CD14-positive monocyte (primary cell): Measurements from ENCODE around the gene CLC. TPM values are rescaled to one million over a fixed set of nuclear protein-coding genes. Genes with fewer than 3 reads are reported as not detected.
A peak's percentile ranks its signal among the peaks of the same experiment; 100 is the strongest.

Experiments
- DNase-seq, 3 donors: peaks; one replicate each; pipeline ENCODE4 v3.0.0-alpha.2; 2011 to 2022
- H2AFZ ChIP-seq: 2 replicates; pipeline ENCODE4 v1.6.0; 2012; ENCODE audit warnings: mild to moderate bottlenecking, low read depth, low read length, inconsistent platforms; ENCODE audit not compliant: insufficient read depth, poor library complexity, severe bottlenecking
- H3K27ac ChIP-seq, 2 donors: 1 replicate in 1 of 2; 2 replicates in 1 of 2; pipeline ENCODE4 v1.5.1; 2012 to 2013; ENCODE audit warnings: low read length in 2 of 2, control low read depth in 1 of 2, inconsistent platforms in 1 of 2, low read depth in 1 of 2, mild to moderate bottlenecking in 1 of 2
- H3K27me3 ChIP-seq, 2 donors: one replicate each; pipeline versions ENCODE4 v1.6.0 to v1.6.1; 2011 to 2013; ENCODE audit warnings: low read length in 2 of 2; ENCODE audit not compliant: control insufficient read depth in 2 of 2, insufficient read depth in 2 of 2
- H3K36me3 ChIP-seq, 2 donors: replicated peaks in 1 of 2; 1 replicate in 1 of 2; 2 replicates in 1 of 2; pipeline versions ENCODE4 v1.5.1 to v1.6.1; 2012 to 2013; ENCODE audit warnings: low read length in 2 of 2, control low read depth in 1 of 2, inconsistent platforms in 1 of 2, mild to moderate bottlenecking in 1 of 2; ENCODE audit not compliant: insufficient read depth in 2 of 2, control insufficient read depth in 1 of 2
- H3K4me1 ChIP-seq, 2 donors: 1 replicate in 1 of 2; 2 replicates in 1 of 2; pipeline versions ENCODE4 v1.5.1 to v1.6.1; 2012 to 2013; ENCODE audit warnings: low read length in 2 of 2, control low read depth in 1 of 2, inconsistent platforms in 1 of 2, mild to moderate bottlenecking in 1 of 2, moderate library complexity in 1 of 2; ENCODE audit not compliant: insufficient read depth in 2 of 2, control insufficient read depth in 1 of 2
- H3K4me2 ChIP-seq: replicated peaks from 2 replicates; pipeline ENCODE3; 2012; ENCODE audit warnings: low read length, moderate library complexity, mild to moderate bottlenecking; ENCODE audit not compliant: poor library complexity, severe bottlenecking; ENCODE audit errors: extremely low read depth
- H3K4me3 ChIP-seq, 3 experiments: fragments of 200-600 bp in 1 of 3; sonication (generic) in 1 of 3; replicated peaks in 1 of 3; 1 replicate in 2 of 3; 2 replicates in 1 of 3; pipeline ENCODE4 v1.5.1; 2011 to 2013; ENCODE audit warnings: low read length in 3 of 3, mild to moderate bottlenecking in 3 of 3, control low read depth in 2 of 3, low read depth in 2 of 3, inconsistent platforms in 1 of 3, moderate library complexity in 1 of 3
- H3K79me2 ChIP-seq: 2 replicates; pipeline ENCODE4 v1.6.0; 2012; ENCODE audit warnings: mild to moderate bottlenecking, control low read depth, inconsistent platforms, low read length, moderate library complexity; ENCODE audit not compliant: insufficient read depth
- H3K9ac ChIP-seq: 2 replicates; pipeline ENCODE4 v1.6.0; 2017; ENCODE audit warnings: low read length, mild to moderate bottlenecking; ENCODE audit not compliant: insufficient read depth, poor library complexity, severe bottlenecking
- H3K9me3 ChIP-seq, 2 donors: replicated peaks in 1 of 2; 1 replicate in 1 of 2; 2 replicates in 1 of 2; pipeline versions ENCODE4 v1.5.1 to v1.6.1; 2012 to 2013; ENCODE audit warnings: low read length in 2 of 2, control low read depth in 1 of 2; ENCODE audit not compliant: control insufficient read depth in 1 of 2, insufficient read depth in 1 of 2
- H4K20me1 ChIP-seq: 2 replicates; pipeline ENCODE4 v1.6.0; 2012; ENCODE audit warnings: mild to moderate bottlenecking, low read length, control low read depth, moderate library complexity; ENCODE audit not compliant: insufficient read depth
- H3K27ac Mint-ChIP-seq, 7 donors: one replicate each; pipeline ENCODE4 v1.8.0; 2020; ENCODE audit warnings: mild to moderate bottlenecking in 7 of 7, mixed read lengths in 7 of 7, moderate library complexity in 6 of 7, inconsistent platforms in 2 of 7
- H3K27me3 Mint-ChIP-seq, 3 donors: one replicate each; pipeline ENCODE4 v1.8.0; 2021 to 2022; ENCODE audit warnings: low read depth in 3 of 3, mild to moderate bottlenecking in 3 of 3, mixed read lengths in 3 of 3, moderate library complexity in 3 of 3, inconsistent platforms in 1 of 3
- H3K36me3 Mint-ChIP-seq, 2 donors: one replicate each; pipeline ENCODE4 v1.8.0; 2020; ENCODE audit warnings: mixed read lengths in 2 of 2, inconsistent platforms in 1 of 2, mild to moderate bottlenecking in 1 of 2
- H3K4me1 Mint-ChIP-seq: one replicate; pipeline ENCODE4 v1.8.0; 2020; ENCODE audit warnings: mild to moderate bottlenecking, mixed read lengths
- H3K4me3 Mint-ChIP-seq, 2 donors: one replicate each; pipeline ENCODE4 v1.8.0; 2020; ENCODE audit warnings: mild to moderate bottlenecking in 2 of 2, mixed read lengths in 2 of 2, moderate library complexity in 1 of 2
- H3K9me3 Mint-ChIP-seq, 7 donors: one replicate each; pipeline ENCODE4 v1.8.0; 2020 to 2022; ENCODE audit warnings: mixed read lengths in 7 of 7, mild to moderate bottlenecking in 6 of 7, moderate library complexity in 6 of 7, inconsistent platforms in 2 of 7
- CTCF ChIP-seq: fragments of 200-600 bp; IDR thresholded peaks from one replicate; pipeline ENCODE4 v1.8.0; 2022; ENCODE audit warnings: antibody characterized with exemption, mild to moderate bottlenecking
- whole genome bisulfite sequencing: methylation state at CpG from one replicate; pipeline ENCODE4 v1.1.5; 2013; ENCODE audit warnings: missing lambda C conversion rate; ENCODE audit not compliant: insufficient coverage; 5-methylcytosine and 5-hydroxymethylcytosine counted together
- intact Hi-C, 2 donors: fragments of 100-400 bp; cut with micrococcal nuclease; formaldehyde crosslinking; loops; one replicate each; pipeline versions ENCODE4 v1.15.0 to v1.15.1; 2023
- polyA plus RNA-seq, 3 donors: library from polyadenylated mRNA; depleted of rRNA in 1 of 3; unstranded in 2 of 3; stranded (reverse) in 1 of 3; fragments of 300-500 nt in 2 of 3; fragments of >200 nt in 1 of 3; fragmentation: Illumina TruSeq in 2 of 3; gene quantifications; 1 replicate in 2 of 3; 2 replicates in 1 of 3; pipeline ENCODE4 v1.2.3, GENCODE V29; 2012 to 2021

The CLC gene
- polyA plus RNA-seq, 3 donors: 0.82 to 1.9 TPM; not detected in 1

DNA sequence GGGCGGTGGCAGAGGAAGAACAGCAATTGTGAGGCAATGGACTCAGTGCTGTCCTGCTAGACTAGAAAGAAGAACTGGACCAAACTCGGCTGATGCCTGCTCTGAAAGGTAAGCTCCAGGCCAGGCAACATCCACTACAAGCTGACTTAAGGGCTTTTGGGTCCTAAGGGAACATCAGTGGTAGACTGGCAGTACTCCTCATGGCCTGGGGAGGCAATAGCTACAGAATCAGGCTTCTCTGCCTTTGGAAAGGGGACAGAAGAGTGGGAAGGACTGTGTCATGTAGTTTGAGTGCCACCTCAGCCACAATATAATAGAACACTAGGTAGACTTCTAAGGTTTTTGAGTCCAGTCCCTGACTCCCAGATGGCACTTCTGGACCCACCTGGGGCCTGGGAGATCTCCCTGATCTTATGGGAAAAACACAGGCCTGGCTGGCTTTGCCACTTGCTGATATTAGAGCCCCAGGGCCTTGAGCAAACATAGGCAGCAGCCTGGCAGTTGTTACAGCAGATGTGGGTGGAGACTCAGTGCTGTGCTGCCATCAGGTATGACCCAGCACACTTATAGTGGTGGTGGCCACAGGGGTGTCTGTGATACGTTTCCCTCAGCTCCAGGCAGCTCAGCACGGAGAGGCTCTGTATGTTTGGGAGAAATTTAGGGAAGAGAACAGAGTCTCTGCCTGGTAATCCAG, 9.2 kb upstream of the CLC start:
- 68% methylated on average over 2 of the region's 4 CpGs for WGBS
- Mint-ChIP-seq H3K4me1 (peaks cover 6% of the 10 kb centered on the region), H3K36me3 (no peaks in the 10 kb centered on the region), H3K4me3 (no peak overlapping the region), H3K27ac (no peak overlapping the region), H3K9me3 (no peaks in the 10 kb centered on the region), H3K27me3 (peaks cover 2 to 15% (median 10%) of the 10 kb centered on the region in 3 donors)
- H3K27ac ChIP-seq: no peak overlapping the region
- H3K4me3 ChIP-seq: no peak overlapping the region
- no peaks in the 10 kb centered on the region for H3K4me1 ChIP-seq
- no peak overlapping the region for H3K4me2 ChIP-seq
- H3K27me3 ChIP-seq: no peaks in the 10 kb centered on the region
- no peaks in the 10 kb centered on the region for H3K79me2 ChIP-seq
- no peaks in the 10 kb centered on the region for H3K36me3 ChIP-seq
- H4K20me1 ChIP-seq: no peaks in the 10 kb centered on the region
- H3K9ac ChIP-seq: no peak overlapping the region
- intact Hi-C loops: no loop called here
- no peak for DNase-seq
- no peaks in the 10 kb centered on the region for H3K9me3 ChIP-seq
- TF ChIP-seq CTCF: no peak
- H2AFZ ChIP-seq: no peak overlapping the region

DNA sequence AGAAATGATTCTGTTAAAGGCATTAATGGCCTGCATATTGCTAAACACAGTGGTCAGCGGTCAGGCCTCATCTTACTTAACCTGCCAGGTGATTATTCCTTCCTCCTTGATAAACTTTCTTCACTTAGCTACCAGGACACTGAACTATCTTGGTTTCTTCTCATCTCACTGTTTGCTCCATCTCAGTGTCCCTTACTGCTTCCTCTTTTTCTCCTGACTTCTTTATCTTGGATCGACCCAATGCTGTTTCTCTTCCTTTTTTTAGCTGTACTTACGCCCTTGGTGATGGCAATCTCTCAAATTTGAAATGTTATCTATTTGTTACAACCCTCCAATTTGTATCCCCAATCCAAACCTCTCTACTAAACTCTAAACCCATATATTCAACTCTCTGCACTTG, 7.8 kb upstream of the CLC start:
- Histone ChIP-seq H2AFZ (no peak overlapping the region), H3K4me2 (no peak overlapping the region), H3K9ac (no peak overlapping the region), H3K9me3 (no peaks in the 10 kb centered on the region), H4K20me1 (no peaks in the 10 kb centered on the region), H3K27me3 (no peaks in the 10 kb centered on the region), H3K4me1 (no peaks in the 10 kb centered on the region), H3K36me3 (no peaks in the 10 kb centered on the region), H3K4me3 (no peak overlapping the region), H3K27ac (no peak overlapping the region), H3K79me2 (no peaks in the 10 kb centered on the region)
- peaks cover 4 to 19% (median 8%) of the 10 kb centered on the region in 3 donors for H3K27me3 Mint-ChIP-seq
- WGBS: 11% methylated on average over 3 of the region's 3 CpGs
- TF ChIP-seq CTCF: no peak
- no peaks in the 10 kb centered on the region for H3K36me3 Mint-ChIP-seq
- no peak overlapping the region for H3K27ac Mint-ChIP-seq
- H3K4me1 Mint-ChIP-seq: peaks cover 6% of the 10 kb centered on the region
- peak; percentile 6 to 28 (median 13) for DNase-seq
- H3K9me3 Mint-ChIP-seq: no peaks in the 10 kb centered on the region
- H3K4me3 Mint-ChIP-seq: no peak overlapping the region
- intact Hi-C loops: no loop called here
